HepG2 (cell line): ENCODE data around the gene ESF1. TPM values are rescaled to one million over a fixed set of nuclear protein-coding genes. Genes with fewer than 3 reads are reported as not detected.
A peak's percentile ranks its signal among the peaks of the same experiment; 100 is the strongest.

Experiments
- ARID3A ChIP-seq: IDR thresholded peaks from 2 replicates; pipeline ENCODE4 v1.6.1; 2012; ENCODE audit warnings: low read depth, low read length, improper control_type of control experiment
- CCDC6 ChIP-seq: sonication (generic); formaldehyde crosslinking; IDR thresholded peaks from 2 replicates; pipeline ENCODE4 v1.8.1; 2022; ENCODE audit warnings: mild to moderate bottlenecking, missing genetic modification reagents, moderate library complexity
- E2F2 ChIP-seq: sonication (generic); formaldehyde crosslinking; IDR thresholded peaks from 2 replicates; pipeline ENCODE4 v1.4.0; 2020; ENCODE audit warnings: missing genetic modification reagents, borderline replicate concordance
- ELF1 ChIP-seq: sonication (generic); formaldehyde crosslinking; IDR thresholded peaks from 2 replicates; pipeline ENCODE4 v1.4.0; 2020; ENCODE audit warnings: missing genetic modification reagents
- ETV6 ChIP-seq: sonication (generic); formaldehyde crosslinking; conservative IDR thresholded peaks from 2 replicates; pipeline ENCODE4 v1.4.0; 2020; ENCODE audit warnings: missing genetic modification reagents
- HIVEP1 ChIP-seq: sonication (generic); formaldehyde crosslinking; IDR thresholded peaks from 2 replicates; pipeline ENCODE4 v1.4.0; 2020; ENCODE audit warnings: mild to moderate bottlenecking, missing genetic modification reagents
- IRX3 ChIP-seq: sonication (generic); formaldehyde crosslinking; IDR thresholded peaks from 2 replicates; pipeline ENCODE4 v1.8.1; 2023; ENCODE audit warnings: mild to moderate bottlenecking, low read depth, missing genetic modification reagents, borderline replicate concordance
- PAWR ChIP-seq: sonication (generic); formaldehyde crosslinking; IDR thresholded peaks from 2 replicates; pipeline ENCODE4 v1.4.0; 2020; ENCODE audit warnings: missing genetic modification reagents, mild to moderate bottlenecking, borderline replicate concordance
- POGZ ChIP-seq: sonication (generic); formaldehyde crosslinking; IDR thresholded peaks from 2 replicates; pipeline ENCODE4 v1.4.0; 2020; ENCODE audit warnings: mild to moderate bottlenecking, missing genetic modification reagents
- PRMT3 ChIP-seq: sonication (generic); formaldehyde crosslinking; IDR thresholded peaks from 2 replicates; pipeline ENCODE4 v1.8.1; 2022; ENCODE audit warnings: low read depth, mild to moderate bottlenecking, moderate library complexity, missing genetic modification reagents, borderline replicate concordance
- PRPF4 ChIP-seq: fragments of 200-400 bp; formaldehyde crosslinking; IDR thresholded peaks from 2 replicates; pipeline ENCODE4 v1.6.1; 2016; ENCODE audit warnings: low read length, low read depth; ENCODE audit not compliant: poor library complexity, severe bottlenecking
- REXO4 ChIP-seq: sonication (generic); formaldehyde crosslinking; IDR thresholded peaks from 2 replicates; pipeline ENCODE4 v1.8.0; 2022; ENCODE audit warnings: missing genetic modification reagents, mild to moderate bottlenecking, borderline replicate concordance
- U2AF1 ChIP-seq: fragments of 200-400 bp; formaldehyde crosslinking; optimal IDR thresholded peaks from 2 replicates; pipeline ENCODE3; 2017; ENCODE audit warnings: mild to moderate bottlenecking, low read depth, low read length
- ZBTB26 ChIP-seq: IDR thresholded peaks from 2 replicates; pipeline ENCODE4 v1.6.1; 2016; ENCODE audit warnings: missing compliant biosample characterization, missing genetic modification reagents, borderline replicate concordance
- ZFP91 ChIP-seq: sonication (generic); formaldehyde crosslinking; IDR thresholded peaks from 2 replicates; pipeline ENCODE4 v1.9.0; 2022; ENCODE audit warnings: missing genetic modification reagents, mild to moderate bottlenecking, borderline replicate concordance
- ZFYVE20 ChIP-seq: sonication (generic); formaldehyde crosslinking; IDR thresholded peaks from 2 replicates; pipeline ENCODE4 v1.8.0; 2023; ENCODE audit warnings: low read depth, mild to moderate bottlenecking, moderate library complexity, missing genetic modification reagents, borderline replicate concordance
- ZNF18 ChIP-seq: sonication (generic); formaldehyde crosslinking; IDR thresholded peaks from 2 replicates; pipeline ENCODE4 v1.8.0; 2022; ENCODE audit warnings: mild to moderate bottlenecking, missing genetic modification reagents; ENCODE audit not compliant: insufficient replicate concordance
- ZNF33A ChIP-seq: sonication (generic); formaldehyde crosslinking; IDR thresholded peaks from 2 replicates; pipeline ENCODE4 v1.5.1; 2020; ENCODE audit warnings: missing genetic modification reagents, mild to moderate bottlenecking, moderate library complexity, borderline replicate concordance
- ZNF460 ChIP-seq: sonication (generic); formaldehyde crosslinking; IDR thresholded peaks from 2 replicates; pipeline ENCODE4 v1.5.1; 2020; ENCODE audit warnings: missing genetic modification reagents, mild to moderate bottlenecking, borderline replicate concordance
- ZNF496 ChIP-seq: sonication (generic); formaldehyde crosslinking; IDR thresholded peaks from 2 replicates; pipeline ENCODE4 v1.8.1; 2023; ENCODE audit warnings: mild to moderate bottlenecking, moderate library complexity, missing genetic modification reagents; ENCODE audit not compliant: insufficient replicate concordance
- ZSCAN22 ChIP-seq: sonication (generic); formaldehyde crosslinking; IDR thresholded peaks from 2 replicates; pipeline ENCODE4 v1.4.0; 2020; ENCODE audit warnings: mild to moderate bottlenecking, missing genetic modification reagents
- polyA plus RNA-seq, 8 experiments: library from polyadenylated mRNA; depleted of rRNA in 3 of 8; stranded (reverse) in 7 of 8; unstranded in 1 of 8; fragments of >200 nt; fragmentation: Illumina TruSeq in 4 of 8; extraction: Trizol in 4 of 8; gene quantifications; 2 replicates each; pipeline versions ENCODE4 v1.2.1 to v1.2.3, GENCODE V29; 2011 to 2016; ENCODE audit warnings: low read depth in 4 of 8, missing spikeins in 1 of 8, mixed read lengths in 1 of 8; ENCODE audit not compliant: insufficient read depth in 1 of 8
- total RNA-seq, 5 experiments: library from RNA; depleted of rRNA; stranded (reverse); fragments of >200 nt; fragmentation: Illumina TruSeq; extraction: Trizol; gene quantifications; 2 replicates each; pipeline ENCODE4 v1.2.3, GENCODE V29; 2016; ENCODE audit warnings: low read depth in 1 of 5
- TF ChIP-seq, protein P1 (sequence below): sonication (generic); formaldehyde crosslinking; IDR thresholded peaks from 2 replicates; pipeline ENCODE4 v1.8.1; 2023; ENCODE audit warnings: missing genetic modification reagents, mild to moderate bottlenecking, borderline replicate concordance

Gene ESF1
- total and polyA plus RNA-seq, 2 of the 13 experiments (the other 11 are each of a cell fraction or from before 2014, with no cell fraction given), result 7.3 to 66.9 TPM

- TF ChIP-seq, protein P1, sequence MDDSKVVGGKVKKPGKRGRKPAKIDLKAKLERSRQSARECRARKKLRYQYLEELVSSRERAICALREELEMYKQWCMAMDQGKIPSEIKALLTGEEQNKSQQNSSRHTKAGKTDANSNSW (CRISPR knock-in tag), result no peak
- TF ChIP-seq CCDC6 (CRISPR knock-in tag), result peak; percentile 75; the same call in 1 of the 2 replicates
- TF ChIP-seq POGZ (CRISPR knock-in tag), result 0 out of 2 replicates have a peak, but pooled peaks have one; percentile 22
- no peak for TF ChIP-seq ZNF460 (CRISPR knock-in tag)
- TF ChIP-seq IRX3 (CRISPR knock-in tag), result peak; percentile 57; the same call in 1 of the 2 replicates
- no peak for TF ChIP-seq U2AF1
- TF ChIP-seq PRPF4, result no peak
- TF ChIP-seq ZNF33A (CRISPR knock-in tag), result no peak
- TF ChIP-seq ELF1, result no peak
- TF ChIP-seq ZSCAN22 (CRISPR knock-in tag), result no peak
- TF ChIP-seq REXO4 (CRISPR knock-in tag), result no peak
- TF ChIP-seq ETV6 (CRISPR knock-in tag), result no peak
- TF ChIP-seq ZNF496 (CRISPR knock-in tag), result no peak
- no peak for TF ChIP-seq HIVEP1
- TF ChIP-seq E2F2, result no peak
- TF ChIP-seq ZFP91 (CRISPR knock-in tag), result no peak; the same call in 1 of the 2 replicates
- TF ChIP-seq PRMT3, result no peak
- TF ChIP-seq ZFYVE20, result no peak
- no peak for TF ChIP-seq ARID3A
- no peak for TF ChIP-seq PAWR
- peak; percentile 77 for TF ChIP-seq ZBTB26
- no peak for TF ChIP-seq ZNF18 (CRISPR knock-in tag)
Measured at GRCh38 chr20:13800728-13801134, 16.0 kb upstream of the ESF1 start (continued).
